CD4-positive, alpha-beta memory T cell (primary cell): ENCODE data around the gene SPRED2. TPM values are rescaled to one million over a fixed set of nuclear protein-coding genes. Genes with fewer than 3 reads are reported as not detected.

Source experiments
- CTCF ChIA-PET: fragments of 350-600 bp; sonication (Branson Sonifier 250); formaldehyde crosslinking; loops from one replicate; lab custom pipeline; 2021; ENCODE audit warnings: inconsistent platforms; ENCODE audit not compliant: partially characterized antibody; lab: Charles Lee
- POLR2A ChIA-PET: fragments of 350-600 bp; sonication (Branson Sonifier 250); formaldehyde crosslinking; loops from one replicate; lab custom pipeline; 2021; ENCODE audit not compliant: partially characterized antibody; lab: Charles Lee
- DNase-seq, 5 donors: peaks; one replicate each; pipeline versions ENCODE4 v3.0.0 to v3.0.0-alpha.2; 2020 to 2022; ENCODE audit warnings: mixed read lengths in 1 of 5
- H3K27ac ChIP-seq: one replicate; pipeline ENCODE4 v1.7.0; 2013; ENCODE audit warnings: low read depth, low read length
- H3K27me3 ChIP-seq: 2 replicates; pipeline ENCODE4 v1.7.0; 2013; ENCODE audit warnings: mild to moderate bottlenecking, low read length, moderate library complexity; ENCODE audit not compliant: insufficient read depth
- H3K36me3 ChIP-seq: 2 replicates; pipeline ENCODE4 v1.7.0; 2013; ENCODE audit warnings: mild to moderate bottlenecking, low read length, moderate library complexity; ENCODE audit not compliant: insufficient read depth
- H3K4me1 ChIP-seq: 2 replicates; pipeline ENCODE4 v1.7.0; 2013; ENCODE audit warnings: mild to moderate bottlenecking, low read length, moderate library complexity; ENCODE audit not compliant: insufficient read depth
- H3K4me3 ChIP-seq, 2 donors: one replicate each; pipeline ENCODE4 v1.7.0; 2013; ENCODE audit warnings: low read length in 2 of 2, mild to moderate bottlenecking in 1 of 2
- H3K9me3 ChIP-seq, 2 donors: one replicate each; pipeline ENCODE4 v1.7.0; 2013; ENCODE audit warnings: low read length in 2 of 2, control low read depth in 1 of 2; ENCODE audit not compliant: control insufficient read depth in 1 of 2
- H3K27ac Mint-ChIP-seq, 7 donors: one replicate each; pipeline ENCODE4 v1.8.0; 2020 to 2021; ENCODE audit warnings: mixed read lengths in 7 of 7, mild to moderate bottlenecking in 6 of 7, inconsistent platforms in 3 of 7, moderate library complexity in 3 of 7
- H3K27me3 Mint-ChIP-seq, 2 donors: one replicate each; pipeline ENCODE4 v1.8.0; 2020 to 2021; ENCODE audit warnings: mixed read lengths in 2 of 2
- H3K36me3 Mint-ChIP-seq, 2 donors: one replicate each; pipeline ENCODE4 v1.8.0; 2020 to 2021; ENCODE audit warnings: mixed read lengths in 2 of 2, inconsistent platforms in 1 of 2, mild to moderate bottlenecking in 1 of 2
- H3K4me1 Mint-ChIP-seq, 4 donors: one replicate each; pipeline ENCODE4 v1.8.0; 2020 to 2021; ENCODE audit warnings: mixed read lengths in 4 of 4, mild to moderate bottlenecking in 1 of 4
- H3K4me3 Mint-ChIP-seq, 8 donors: one replicate each; pipeline ENCODE4 v1.8.0; 2020 to 2021; ENCODE audit warnings: mixed read lengths in 8 of 8, mild to moderate bottlenecking in 7 of 8, moderate library complexity in 6 of 8, inconsistent platforms in 3 of 8
- H3K9me3 Mint-ChIP-seq, 8 donors: one replicate each; pipeline ENCODE4 v1.8.0; 2020 to 2021; ENCODE audit warnings: mixed read lengths in 8 of 8, mild to moderate bottlenecking in 5 of 8, inconsistent platforms in 3 of 8, moderate library complexity in 1 of 8
- intact Hi-C: fragments of 100-400 bp; cut with micrococcal nuclease; formaldehyde crosslinking; loops from one replicate; pipeline ENCODE4 v1.15.1; 2023
- polyA plus RNA-seq, 2 donors: library from polyadenylated mRNA; unstranded; fragments of 300-500 nt; fragmentation: Illumina TruSeq; gene quantifications; one replicate each; pipeline ENCODE4 v1.2.3, GENCODE V29; 2021
- total RNA-seq, 2 experiments: library from RNA; stranded (reverse); gene quantifications; one replicate each; pipeline ENCODE4 v1.2.3, GENCODE V29; 2021

SPRED2 gene
- total and polyA plus RNA-seq, 4 experiments from 2014 or later: 0.27 to 1.3 (median 0.62) TPM

DNA sequence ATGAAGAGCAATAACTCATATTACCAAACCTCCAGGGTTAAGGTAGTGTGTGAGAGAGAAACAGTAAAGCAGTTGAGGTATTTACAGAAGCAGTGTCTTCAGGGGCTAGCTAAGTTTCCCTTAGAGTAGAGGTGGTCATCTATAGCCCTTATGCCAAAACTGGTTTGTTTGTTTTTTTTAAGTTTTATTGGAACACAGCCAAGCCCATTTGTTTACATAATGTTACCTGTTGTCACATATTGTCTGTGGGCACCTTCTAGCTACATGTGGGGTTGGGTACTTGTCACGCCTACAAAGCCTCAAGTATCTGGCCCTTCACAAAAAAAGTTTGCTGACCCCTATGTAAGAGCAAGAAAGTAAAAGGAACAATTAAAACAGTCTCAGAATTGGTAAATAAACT, 165.4 kb downstream of the SPRED2 start:
- Histone ChIP-seq H3K27ac (no peak overlapping the region), H3K9me3 (no peaks in the 10 kb centered on the region), H3K27me3 (no peaks in the 10 kb centered on the region), H3K4me3 (no peak overlapping the region), H3K4me1 (peaks cover 4% of the 10 kb centered on the region), H3K36me3 (peaks cover 50% of the 10 kb centered on the region)
- peak overlapping the region in 1 of 7 donors; percentile 13 for H3K27ac Mint-ChIP-seq
- H3K4me1 Mint-ChIP-seq: peaks cover 0 to 9% (median 6%) of the 10 kb centered on the region in 4 donors
- no peaks in the 10 kb centered on the region for H3K27me3 Mint-ChIP-seq
- DNase-seq: no peak
- ChIA-PET POLR2A (no interaction called here), CTCF (interaction anchor here (0.6 to 1.3 kb wide), 3 partner anchors 10 to 1480 kb away, joined by 3 to 6 read pairs (median 4); no protein-coding TSS in a partner anchor)
- H3K4me3 Mint-ChIP-seq: no peak overlapping the region
- peaks cover 0 to 2% (median 0%) of the 10 kb centered on the region in 8 donors for H3K9me3 Mint-ChIP-seq
- intact Hi-C loops: loop anchor here (10.0 kb wide), 1 partner anchor 168 kb away; the partner anchor contains the start of gene SPRED2
- peaks cover 41 to 71% of the 10 kb centered on the region in 2 donors for H3K36me3 Mint-ChIP-seq

GRCh38 chr2:65265671-65266045, 166.7 kb downstream of the SPRED2 start:
- POLR2A ChIA-PET: no interaction called here

GRCh38 chr2:65264821-65265670, 167.4 kb downstream of the SPRED2 start:
- no peaks in the 10 kb centered on the region for H3K27me3 Mint-ChIP-seq
- H3K27ac Mint-ChIP-seq: peak overlapping the region in 3 of 7 donors; percentile 2 to 52 (median 9)

More at GRCh38 chr2:65265671-65266045, 166.7 kb downstream of the SPRED2 start:
- intact Hi-C loops: loop anchor here (1.0 to 10.0 kb wide), 4 partner anchors 36 to 308 kb away; partner anchors contain the start of gene SPRED2
- Histone ChIP-seq H3K9me3 (no peaks in the 10 kb centered on the region), H3K4me1 (peaks cover 4% of the 10 kb centered on the region), H3K4me3 (no peak overlapping the region), H3K27ac (no peak overlapping the region), H3K27me3 (no peaks in the 10 kb centered on the region), H3K36me3 (peaks cover 56% of the 10 kb centered on the region)
- H3K36me3 Mint-ChIP-seq: peaks cover 44 to 73% of the 10 kb centered on the region in 2 donors
- H3K9me3 Mint-ChIP-seq: peaks cover 0 to 2% (median 0%) of the 10 kb centered on the region in 8 donors
- H3K4me3 Mint-ChIP-seq: no peak overlapping the region
- H3K27me3 Mint-ChIP-seq: no peaks in the 10 kb centered on the region
- no peak for DNase-seq
- peaks cover 0 to 14% (median 11%) of the 10 kb centered on the region in 4 donors for H3K4me1 Mint-ChIP-seq
- CTCF ChIA-PET: interaction anchor here (0.7 to 2.1 kb wide), 8 partner anchors 15 to 308 kb away, joined by 3 to 10 read pairs (median 3); no protein-coding TSS in a partner anchor
- no peak overlapping the region for H3K27ac Mint-ChIP-seq

DNA sequence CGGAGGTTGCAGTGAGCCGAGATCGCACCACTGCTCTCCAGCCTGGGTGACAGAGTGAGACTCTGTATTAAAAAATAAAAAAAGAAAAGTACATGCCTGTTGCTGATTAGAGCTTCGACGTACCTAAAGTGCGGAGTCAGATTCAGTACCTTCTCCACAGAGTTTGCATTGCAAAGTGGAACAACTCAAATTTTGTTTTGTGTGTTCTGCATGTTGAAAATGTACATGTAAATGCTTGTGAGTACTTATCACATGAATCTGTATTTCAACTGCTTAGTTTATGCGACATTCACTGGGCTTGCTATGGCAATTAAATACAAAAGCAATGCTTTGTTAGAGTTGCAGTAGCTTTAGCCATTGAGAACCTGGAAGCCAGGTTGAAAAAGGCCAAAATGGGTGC, 168.4 kb downstream of the SPRED2 start:
- ChIA-PET POLR2A (no interaction called here), CTCF (interaction anchor here (1.0 kb wide), 1 partner anchor 289 kb away, joined by 3 read pairs; no protein-coding TSS in a partner anchor)
- no peak overlapping the region for H3K4me3 ChIP-seq
- no peaks in the 10 kb centered on the region for H3K9me3 ChIP-seq
- Mint-ChIP-seq H3K27ac (no peak overlapping the region), H3K4me3 (no peak overlapping the region), H3K4me1 (peaks cover 0 to 15% (median 10%) of the 10 kb centered on the region in 4 donors), H3K36me3 (peaks cover 37 to 70% of the 10 kb centered on the region in 2 donors), H3K9me3 (no peaks in the 10 kb centered on the region), H3K27me3 (no peaks in the 10 kb centered on the region)
- DNase-seq: no peak
- no peaks in the 10 kb centered on the region for H3K27me3 ChIP-seq
- peaks cover 53% of the 10 kb centered on the region for H3K36me3 ChIP-seq
- H3K4me1 ChIP-seq: peaks cover 4% of the 10 kb centered on the region
- no peak overlapping the region for H3K27ac ChIP-seq
- intact Hi-C loops: loop anchor here (10.0 kb wide), 1 partner anchor 171 kb away; the partner anchor contains the start of gene SPRED2

More at GRCh38 chr2:65264821-65265670, 167.4 kb downstream of the SPRED2 start:
- H3K4me1 Mint-ChIP-seq: peaks cover 0 to 14% (median 11%) of the 10 kb centered on the region in 4 donors
- POLR2A ChIA-PET: no interaction called here
- H3K36me3 Mint-ChIP-seq: peaks cover 40 to 71% of the 10 kb centered on the region in 2 donors
- H3K9me3 ChIP-seq: no peaks in the 10 kb centered on the region
- H3K4me3 Mint-ChIP-seq: no peak overlapping the region
- CTCF ChIA-PET: interaction anchor here (0.7 to 2.1 kb wide), 8 partner anchors 15 to 309 kb away, joined by 3 to 10 read pairs (median 3); no protein-coding TSS in a partner anchor
- peak in 4 of 5 donors; percentile 8 to 36 (median 26) for DNase-seq
- intact Hi-C loops: loop anchor here (1.0 to 10.0 kb wide), 4 partner anchors 36 to 308 kb away; partner anchors contain the start of gene SPRED2
- H3K9me3 Mint-ChIP-seq: peaks cover 0 to 2% (median 0%) of the 10 kb centered on the region in 8 donors
- H3K27me3 ChIP-seq: no peaks in the 10 kb centered on the region
- H3K4me1 ChIP-seq: peaks cover 4% of the 10 kb centered on the region
- H3K27ac ChIP-seq: no peak overlapping the region
- peaks cover 56% of the 10 kb centered on the region for H3K36me3 ChIP-seq
- H3K4me3 ChIP-seq: no peak overlapping the region

DNA sequence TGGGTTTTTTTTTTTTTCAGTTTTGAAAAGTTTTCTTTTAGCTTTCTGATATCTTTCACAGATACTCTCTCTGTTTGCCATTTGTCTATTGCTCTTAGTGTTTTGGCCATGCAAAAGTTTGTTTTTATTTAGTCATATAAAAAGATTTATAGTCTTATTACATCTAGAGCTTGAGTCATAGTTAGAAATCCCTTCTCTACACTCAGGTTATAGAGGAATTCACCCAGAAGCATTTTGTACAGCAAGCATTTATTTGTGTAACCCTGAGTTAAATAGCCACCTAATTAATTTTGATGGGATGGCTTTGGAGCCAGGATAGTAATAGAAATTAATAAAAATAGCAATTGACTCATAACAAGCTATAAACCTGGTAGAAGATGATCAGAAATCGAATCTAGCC, 169.1 kb downstream of the SPRED2 start:
- peaks cover 7 to 22% (median 15%) of the 10 kb centered on the region in 4 donors for H3K4me1 Mint-ChIP-seq
- Histone ChIP-seq H3K27ac (no peak overlapping the region), H3K9me3 (no peaks in the 10 kb centered on the region), H3K36me3 (peaks cover 47% of the 10 kb centered on the region), H3K4me1 (peaks cover 4% of the 10 kb centered on the region), H3K4me3 (no peak overlapping the region), H3K27me3 (no peaks in the 10 kb centered on the region)
- no peak overlapping the region for H3K27ac Mint-ChIP-seq
- no peaks in the 10 kb centered on the region for H3K9me3 Mint-ChIP-seq
- no peaks in the 10 kb centered on the region for H3K27me3 Mint-ChIP-seq
- POLR2A ChIA-PET: no interaction called here
- intact Hi-C loops: loop anchor here (10.0 kb wide), 1 partner anchor 172 kb away; the partner anchor contains the start of gene SPRED2
- CTCF ChIA-PET: interaction anchor here (1.0 kb wide), 1 partner anchor 290 kb away, joined by 3 read pairs; no protein-coding TSS in a partner anchor
- peaks cover 35 to 68% of the 10 kb centered on the region in 2 donors for H3K36me3 Mint-ChIP-seq
- no peak overlapping the region for H3K4me3 Mint-ChIP-seq
- DNase-seq: no peak

GRCh38 chr2:65261676-65262075, 170.7 kb downstream of the SPRED2 start:
- no peaks in the 10 kb centered on the region for H3K27me3 ChIP-seq
- Mint-ChIP-seq H3K27ac (peak overlapping the region in 2 of 7 donors; percentile 27 to 51), H3K27me3 (no peaks in the 10 kb centered on the region), H3K9me3 (no peaks in the 10 kb centered on the region), H3K36me3 (peaks cover 38 to 68% of the 10 kb centered on the region in 2 donors), H3K4me3 (no peak overlapping the region), H3K4me1 (peaks cover 17 to 35% (median 23%) of the 10 kb centered on the region in 4 donors)
- peaks cover 38% of the 10 kb centered on the region for H3K36me3 ChIP-seq
- no peak for DNase-seq
- CTCF ChIA-PET: no interaction called here
- POLR2A ChIA-PET: no interaction called here
- intact Hi-C loops: loop anchor here (10.0 kb wide), 1 partner anchor 173 kb away; the partner anchor contains the start of gene SPRED2
- H3K27ac ChIP-seq: no peak overlapping the region
- H3K4me3 ChIP-seq: no peak overlapping the region
- no peaks in the 10 kb centered on the region for H3K9me3 ChIP-seq
- peaks cover 4% of the 10 kb centered on the region for H3K4me1 ChIP-seq
